EL (cell line): ENCODE data around the gene DMRTB1.

Experiments
- DNase-seq: peaks from one replicate; pipeline ENCODE4 v3.0.0-alpha.2; 2016

DMRTB1 gene

DNA sequence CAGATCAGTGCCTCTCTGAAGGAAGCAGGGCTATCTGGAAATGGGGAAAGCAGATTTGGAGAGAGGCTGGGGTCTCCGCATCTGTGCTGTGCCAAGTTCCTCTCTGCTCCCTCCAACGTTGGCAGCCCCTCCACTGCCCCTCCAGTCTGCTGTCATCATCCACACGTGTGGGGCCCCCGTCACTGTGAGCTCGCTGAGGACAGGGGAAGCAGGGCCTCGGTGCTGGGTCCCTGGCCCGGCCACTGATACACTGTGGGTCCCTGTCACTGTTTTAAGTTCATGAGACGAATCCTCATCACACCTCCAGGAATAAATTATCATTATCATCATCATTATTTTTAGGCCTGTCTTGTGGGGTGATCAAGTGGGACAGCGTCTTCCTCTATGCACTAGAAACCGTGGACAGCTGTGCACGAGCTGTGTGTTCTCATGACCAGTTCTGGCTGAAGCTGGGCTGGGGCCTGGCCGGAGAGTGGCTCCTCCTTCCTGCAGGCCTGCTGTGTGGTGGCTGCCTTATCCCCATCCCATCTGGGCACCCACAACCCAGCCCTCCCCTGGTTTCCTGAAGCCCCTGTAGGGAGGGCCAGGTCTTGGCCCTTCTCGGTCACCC is 52.2 kb downstream of the DMRTB1 start:
- DNase-seq = peak; percentile 25

DNA sequence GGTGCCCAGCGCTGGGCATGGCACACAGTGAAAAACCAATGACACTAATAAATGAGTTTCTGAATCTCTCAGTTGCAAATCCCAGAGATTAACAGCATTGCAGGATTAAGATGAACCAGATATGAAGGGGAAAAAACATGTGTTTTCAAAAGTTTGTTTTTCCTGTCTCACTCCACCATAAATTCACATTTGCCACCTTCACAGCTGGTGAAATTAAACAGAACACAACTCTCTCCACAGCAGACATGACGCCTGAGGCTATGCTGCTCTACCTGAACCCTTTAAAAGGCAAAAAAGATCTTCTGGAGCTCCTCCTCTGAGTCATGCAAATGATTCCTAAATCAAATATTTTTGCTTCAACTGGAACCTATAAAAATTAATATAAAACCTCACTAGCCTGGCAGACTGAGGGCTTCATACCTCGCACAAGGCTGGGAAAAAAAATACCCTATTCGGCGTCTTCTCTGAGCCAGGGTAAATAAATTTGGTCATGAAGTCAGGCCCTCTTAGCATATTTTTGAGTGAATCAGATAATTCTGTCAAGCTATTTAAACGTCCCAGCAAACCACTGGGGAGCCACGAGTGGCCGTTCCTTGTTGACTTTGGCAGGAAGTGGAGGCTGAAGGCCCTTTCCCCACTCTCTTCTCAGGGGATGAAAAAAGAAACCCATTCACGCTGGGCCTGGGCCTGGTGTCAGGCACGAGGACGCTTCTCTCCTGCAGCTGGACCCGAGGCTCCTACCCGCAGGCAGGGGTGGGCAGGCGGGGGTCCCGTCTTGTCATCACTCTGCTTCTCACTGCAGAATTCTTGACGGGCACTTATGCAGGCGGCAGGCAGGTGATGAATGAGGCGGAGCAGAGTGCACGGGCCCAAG is 53.0 kb downstream of the DMRTB1 start:
- peak; percentile 88 for DNase-seq

- DNase-seq = no peak
Measured at GRCh38 chr1:53512807-53513755, 53.9 kb downstream of the DMRTB1 start.

DNA sequence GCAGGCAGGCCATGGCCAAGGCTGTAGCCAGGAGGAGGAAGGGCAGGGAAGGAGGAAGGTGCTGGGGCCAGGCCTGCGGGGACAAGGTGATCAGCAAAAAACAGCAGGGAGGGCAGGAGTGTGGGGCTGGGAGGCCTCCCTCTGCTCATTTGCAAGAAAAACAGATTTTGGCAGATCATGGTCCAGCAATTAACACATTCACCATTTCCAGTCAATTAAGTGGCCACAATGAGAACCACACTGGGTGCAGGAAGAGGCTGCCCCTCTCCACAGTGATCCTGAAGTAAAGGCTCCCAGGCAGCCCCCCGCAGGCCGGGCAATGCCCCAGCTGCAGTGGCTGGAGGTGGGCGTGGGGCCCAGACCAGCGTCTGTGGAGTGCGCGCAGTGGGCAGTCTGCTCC is 54.6 kb downstream of the DMRTB1 start:
- no peak for DNase-seq

- DNase-seq = no peak
Measured at GRCh38 chr1:53514436-53514835, 55.2 kb downstream of the DMRTB1 start.

GRCh38 chr1:53516181-53516580 is 57.0 kb downstream of the DMRTB1 start:
- no peak for DNase-seq
